Measurements from ENCODE around the gene PGD.

DNA sequence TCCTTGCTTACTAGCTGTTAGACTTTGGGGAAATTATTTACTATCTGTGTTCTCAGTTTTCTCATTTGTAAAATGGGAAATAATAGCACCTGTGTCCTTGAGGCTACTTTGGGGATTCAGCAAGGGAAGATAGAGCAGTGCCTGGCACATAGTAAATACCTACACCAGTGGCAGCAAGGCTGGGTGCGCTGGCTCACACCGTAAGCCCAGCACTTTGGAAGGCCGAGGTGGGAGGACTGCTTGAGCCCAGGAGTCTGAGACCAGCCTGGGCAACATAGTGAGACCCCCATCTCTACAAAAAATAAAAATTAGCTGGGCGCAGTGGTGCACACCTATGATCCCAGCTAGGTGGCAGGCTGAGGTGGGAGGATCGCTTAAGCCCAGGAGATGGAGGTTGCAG is 22.8 kb downstream of the PGD start:
- TF ChIP-seq, protein P1, sequence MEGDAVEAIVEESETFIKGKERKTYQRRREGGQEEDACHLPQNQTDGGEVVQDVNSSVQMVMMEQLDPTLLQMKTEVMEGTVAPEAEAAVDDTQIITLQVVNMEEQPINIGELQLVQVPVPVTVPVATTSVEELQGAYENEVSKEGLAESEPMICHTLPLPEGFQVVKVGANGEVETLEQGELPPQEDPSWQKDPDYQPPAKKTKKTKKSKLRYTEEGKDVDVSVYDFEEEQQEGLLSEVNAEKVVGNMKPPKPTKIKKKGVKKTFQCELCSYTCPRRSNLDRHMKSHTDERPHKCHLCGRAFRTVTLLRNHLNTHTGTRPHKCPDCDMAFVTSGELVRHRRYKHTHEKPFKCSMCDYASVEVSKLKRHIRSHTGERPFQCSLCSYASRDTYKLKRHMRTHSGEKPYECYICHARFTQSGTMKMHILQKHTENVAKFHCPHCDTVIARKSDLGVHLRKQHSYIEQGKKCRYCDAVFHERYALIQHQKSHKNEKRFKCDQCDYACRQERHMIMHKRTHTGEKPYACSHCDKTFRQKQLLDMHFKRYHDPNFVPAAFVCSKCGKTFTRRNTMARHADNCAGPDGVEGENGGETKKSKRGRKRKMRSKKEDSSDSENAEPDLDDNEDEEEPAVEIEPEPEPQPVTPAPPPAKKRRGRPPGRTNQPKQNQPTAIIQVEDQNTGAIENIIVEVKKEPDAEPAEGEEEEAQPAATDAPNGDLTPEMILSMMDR (optimal IDR thresholded peaks at IDR 0.05 in 1 of 3, IDR thresholded peaks at IDR 0.05 in 1 of 3, conservative IDR thresholded peaks at IDR 0.05 in 1 of 3; ENCODE audit: extremely low read depth in 1 of 3, insufficient read depth in 2 of 3, low read length in 3 of 3) = no peak
- no peak for TF ChIP-seq EZH2 (IDR thresholded peaks at IDR 0.05; ENCODE audit: low read length)
